K562 treated with DMSO at 1 percent for 12 hours (cell line): Measurements from ENCODE around the gene POLR1D. TPM values are rescaled to one million over a fixed set of nuclear protein-coding genes. Genes with fewer than 3 reads are reported as not detected.

Source experiments
- total RNA-seq: library from RNA; unstranded; fragments of 300-600 nt; gene quantifications from 2 replicates; pipeline ENCODE4 v1.2.3, GENCODE V29; 2022; ENCODE audit not compliant: insufficient read depth

The POLR1D gene
- total RNA-seq: 135 and 159 TPM in 2 replicates

GRCh38 chr13:27621366-27622101 is at the start of gene POLR1D:
Gene POLR1D, plus strand, starts transcription at chr13:27621892. Its CDS starts 92 bp downstream, at chr13:27621984.

GRCh38 chr13:27620377-27621115 is 1.1 kb upstream of the POLR1D start, which contains the start of gene LNX2:
Gene LNX2, minus strand, starts transcription at chr13:27620529. Its CDS starts 38,826 bp downstream, at chr13:27581703.

Other genes with a start within 250 kb of the POLR1D start
- 70.5 and 81.6 TPM in 2 replicates for gene GTF3A, start 197.3 kb upstream of the POLR1D start, total RNA-seq
- 27.0 and 38.1 TPM in 2 replicates for gene MTIF3, start 171.3 kb upstream of the POLR1D start, total RNA-seq
- gene LNX2, start 1.4 kb upstream of the POLR1D start, total RNA-seq: 1.1 and 5.6 TPM in 2 replicates
- not detected in 2 replicates for gene GSX1, start 170.6 kb downstream of the POLR1D start, total RNA-seq